ENCODE results near the gene RFX1.

DNA sequence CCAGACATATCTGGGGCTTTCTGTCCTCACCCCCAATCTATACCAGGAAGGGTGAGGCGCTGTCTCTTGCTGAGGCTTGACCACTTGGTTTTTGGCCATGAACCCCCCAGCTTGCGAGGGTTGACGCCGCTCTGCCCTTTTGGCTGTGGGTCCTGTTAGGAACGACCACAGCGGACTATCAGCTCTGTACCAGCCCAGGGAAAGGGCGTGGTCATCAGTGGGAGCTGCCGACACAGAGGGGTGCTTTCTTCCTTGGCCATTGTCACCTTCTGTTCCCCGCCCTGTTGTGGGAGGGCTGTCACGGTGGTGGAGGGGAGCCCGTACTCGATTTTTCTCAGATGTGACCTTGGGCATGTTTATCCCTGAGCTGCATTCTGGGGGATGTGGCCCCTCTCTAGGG is 48.1 kb downstream of the RFX1 start:
- no peak for TF ChIP-seq EZH2 (IDR thresholded peaks at IDR 0.05)
- no peak for TF ChIP-seq POLR2AphosphoS5 (IDR thresholded peaks at IDR 0.05; ENCODE audit: borderline replicate concordance, low read depth, low read length)
- TF ChIP-seq FOXP2 (optimal IDR thresholded peaks at IDR 0.05; ENCODE audit: control extremely low read depth, extremely low read length, insufficient read depth) = no peak
